GM08714 (cell line): ENCODE results near the gene WBP2.
"Not testable (repeated sequence)": the region's sequence is repeated elsewhere in the genome, so short reads cannot be mapped to it uniquely, and the experiment has no call there.

ENCODE experiments used
- H3K4me3 ChIP-seq: fragments of 200-500 bp; sonication (Bioruptor generic); 2 replicates; pipeline ENCODE4 v1.5.1; 2014; ENCODE audit warnings: mild to moderate bottlenecking, low read length, inconsistent platforms
- ZNF274 ChIP-seq: IDR thresholded peaks from 2 replicates; pipeline ENCODE4 v1.6.1; 2012; ENCODE audit warnings: mild to moderate bottlenecking, low read depth, low read length

The WBP2 gene

DNA sequence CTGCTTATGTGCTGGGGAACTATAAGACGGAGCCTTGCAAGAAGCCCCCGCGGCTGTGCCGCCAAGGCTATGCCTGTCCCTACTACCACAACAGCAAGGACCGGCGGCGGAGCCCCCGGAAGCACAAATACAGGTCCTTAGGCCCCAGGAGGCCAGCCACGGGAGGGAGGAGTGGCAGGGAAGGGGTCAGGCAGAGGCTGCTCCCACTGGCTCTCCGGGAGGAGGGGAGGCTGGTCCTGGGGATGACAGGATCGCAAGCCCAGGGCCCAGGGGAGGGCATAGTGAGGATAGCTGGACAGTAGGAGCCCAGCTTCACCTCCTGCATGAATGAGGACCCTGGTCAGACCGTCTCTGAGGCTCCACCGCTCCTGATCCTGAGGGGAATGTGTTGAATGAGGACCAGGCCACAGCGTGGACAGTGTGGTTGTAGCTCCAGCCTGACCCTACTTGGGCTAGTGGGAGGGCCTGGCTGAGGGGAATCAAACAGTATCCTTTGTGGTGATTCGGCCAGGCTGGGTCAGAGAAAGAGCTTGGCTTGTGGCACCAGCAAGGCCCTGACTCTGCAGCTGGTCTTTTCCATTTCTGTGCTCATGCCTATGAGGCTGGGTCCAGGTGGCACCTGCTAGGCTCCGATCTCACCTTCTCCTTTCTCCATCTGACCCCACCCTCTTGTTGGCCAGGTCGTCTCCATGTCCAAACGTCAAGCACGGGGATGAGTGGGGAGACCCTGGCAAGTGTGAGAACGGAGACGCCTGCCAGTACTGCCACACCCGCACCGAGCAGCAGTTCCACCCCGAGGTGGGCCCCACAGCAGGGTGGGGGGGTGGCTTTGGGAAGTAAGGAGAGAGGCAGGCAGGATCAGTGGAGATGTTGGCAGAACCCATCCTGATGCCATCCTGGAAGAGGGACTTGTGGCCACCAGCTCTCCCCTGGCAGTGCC is 41.8 kb downstream of the WBP2 start:
- TF ChIP-seq ZNF274 = no peak
- no peak overlapping the region for H3K4me3 ChIP-seq

DNA sequence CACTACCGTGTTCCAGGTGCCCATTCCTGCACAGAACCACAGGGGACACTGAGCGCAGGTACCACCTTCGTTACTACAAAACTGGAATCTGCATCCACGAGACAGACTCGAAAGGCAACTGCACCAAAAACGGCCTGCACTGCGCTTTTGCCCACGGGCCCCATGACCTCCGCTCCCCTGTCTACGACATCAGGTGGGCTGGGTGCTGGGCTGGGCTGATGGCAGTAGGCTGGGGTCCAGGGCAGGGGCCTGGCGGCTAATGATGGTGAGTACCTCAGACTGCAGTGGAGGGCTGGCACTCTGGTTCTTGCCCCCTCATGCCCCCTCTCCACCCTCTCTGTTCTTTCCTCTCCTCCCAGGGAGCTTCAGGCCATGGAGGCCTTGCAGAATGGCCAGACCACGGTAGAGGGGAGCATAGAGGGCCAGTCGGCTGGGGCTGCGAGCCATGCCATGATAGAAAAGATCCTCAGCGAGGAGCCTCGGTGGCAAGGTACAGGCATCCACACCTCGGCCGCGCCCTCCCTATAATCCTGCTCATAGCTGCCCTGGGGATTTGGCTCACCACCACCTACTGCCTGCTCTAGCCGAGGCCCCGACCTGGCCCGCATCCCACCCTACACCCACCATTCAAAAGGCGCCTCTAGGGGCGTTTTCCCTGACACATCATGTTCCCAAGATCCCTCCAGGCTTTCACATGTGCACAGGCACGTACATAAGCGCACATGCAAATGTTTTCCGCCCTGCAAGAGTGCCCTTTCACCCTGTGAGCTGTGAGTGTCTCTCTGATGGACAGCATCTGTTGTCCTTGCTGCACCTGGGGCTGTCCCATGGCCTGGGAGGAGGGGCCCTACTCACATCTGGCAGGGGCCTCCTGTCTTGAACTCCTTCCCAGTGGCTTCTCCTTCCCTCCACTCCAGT is 42.8 kb downstream of the WBP2 start:
- no peak for TF ChIP-seq ZNF274
- no peak overlapping the region for H3K4me3 ChIP-seq

DNA sequence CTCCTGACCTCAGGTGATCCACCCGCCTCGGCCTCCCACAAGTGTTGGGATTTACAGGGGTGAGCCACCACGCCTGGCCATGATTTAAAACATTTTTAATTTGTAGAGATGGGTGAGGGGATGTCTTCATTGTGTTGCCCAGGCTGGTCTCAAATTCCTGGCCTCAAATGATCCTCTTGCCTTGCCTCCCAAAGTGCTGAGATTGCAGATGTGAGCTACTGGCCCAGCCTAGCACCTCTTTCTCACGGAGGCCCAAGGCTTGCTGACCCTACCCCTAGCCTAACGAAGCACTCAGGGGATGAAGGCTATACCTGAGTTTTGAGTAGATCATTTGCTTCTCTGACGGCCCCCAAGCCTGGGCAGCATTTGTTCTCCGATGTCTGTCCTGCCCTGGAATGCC is 44.0 kb downstream of the WBP2 start:
- H3K4me3 ChIP-seq = no peak overlapping the region
- TF ChIP-seq ZNF274 = no peak

DNA sequence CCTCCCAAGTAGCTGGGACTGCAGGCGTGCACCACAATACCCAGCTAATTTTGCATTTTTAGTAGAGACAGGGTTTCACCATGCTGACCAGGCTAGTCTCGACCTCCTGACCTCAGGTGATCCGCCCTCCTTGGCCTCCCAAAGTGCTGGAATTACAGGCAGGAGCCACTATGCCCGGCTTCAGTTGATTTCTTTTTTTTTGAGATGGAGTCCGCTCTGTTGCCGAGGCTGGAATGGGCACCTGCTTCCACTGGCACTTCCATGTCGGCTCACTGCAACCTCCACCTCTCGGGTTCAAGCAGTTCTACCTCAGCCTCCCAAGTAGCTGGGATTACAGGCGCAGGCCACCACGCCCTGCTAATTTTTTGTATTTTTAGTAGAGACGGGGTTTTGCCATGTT is 44.4 kb downstream of the WBP2 start:
- H3K4me3 ChIP-seq = not testable (repeated sequence)

DNA sequence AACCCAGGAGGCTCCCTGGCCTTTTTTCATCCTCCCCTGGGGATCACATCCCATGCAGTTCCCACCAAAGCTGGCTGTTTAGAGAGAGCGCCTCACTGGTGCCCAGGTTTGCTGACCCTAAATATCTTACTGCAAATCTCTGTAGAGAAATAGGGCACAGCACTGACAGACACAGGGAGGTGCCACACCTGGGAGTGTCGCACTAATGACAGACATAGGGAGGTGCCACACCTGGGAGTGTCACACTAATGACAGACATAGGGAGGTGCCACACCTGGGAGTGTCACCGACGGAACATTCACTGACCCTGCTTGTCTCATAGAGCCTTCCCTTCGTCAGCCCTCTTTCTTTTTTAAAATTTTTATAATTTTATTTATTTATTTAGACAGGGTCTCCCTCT is 44.9 kb downstream of the WBP2 start:
- no peak for TF ChIP-seq ZNF274
- H3K4me3 ChIP-seq = no peak overlapping the region

DNA sequence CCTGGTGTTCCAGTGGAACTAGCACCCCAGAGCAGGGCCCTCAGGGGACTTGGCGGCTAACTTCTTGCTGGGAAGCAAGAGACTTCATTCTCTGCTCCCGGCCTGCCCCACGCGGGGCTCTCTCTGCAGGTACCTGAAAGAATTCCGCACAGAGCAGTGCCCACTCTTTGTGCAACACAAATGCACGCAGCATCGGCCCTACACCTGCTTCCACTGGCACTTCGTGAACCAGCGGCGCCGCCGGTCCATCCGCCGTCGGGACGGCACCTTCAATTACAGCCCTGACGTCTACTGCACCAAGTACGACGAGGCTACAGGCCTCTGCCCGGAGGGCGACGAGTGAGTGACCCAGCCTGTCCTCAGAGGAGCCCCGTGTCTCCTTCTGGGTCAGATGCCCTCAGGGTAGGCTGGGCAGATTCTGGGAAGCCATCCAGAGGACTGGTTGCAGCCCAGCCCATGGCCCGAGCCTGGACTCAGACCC is 45.5 kb downstream of the WBP2 start:
- TF ChIP-seq ZNF274 = no peak
- no peak overlapping the region for H3K4me3 ChIP-seq

DNA sequence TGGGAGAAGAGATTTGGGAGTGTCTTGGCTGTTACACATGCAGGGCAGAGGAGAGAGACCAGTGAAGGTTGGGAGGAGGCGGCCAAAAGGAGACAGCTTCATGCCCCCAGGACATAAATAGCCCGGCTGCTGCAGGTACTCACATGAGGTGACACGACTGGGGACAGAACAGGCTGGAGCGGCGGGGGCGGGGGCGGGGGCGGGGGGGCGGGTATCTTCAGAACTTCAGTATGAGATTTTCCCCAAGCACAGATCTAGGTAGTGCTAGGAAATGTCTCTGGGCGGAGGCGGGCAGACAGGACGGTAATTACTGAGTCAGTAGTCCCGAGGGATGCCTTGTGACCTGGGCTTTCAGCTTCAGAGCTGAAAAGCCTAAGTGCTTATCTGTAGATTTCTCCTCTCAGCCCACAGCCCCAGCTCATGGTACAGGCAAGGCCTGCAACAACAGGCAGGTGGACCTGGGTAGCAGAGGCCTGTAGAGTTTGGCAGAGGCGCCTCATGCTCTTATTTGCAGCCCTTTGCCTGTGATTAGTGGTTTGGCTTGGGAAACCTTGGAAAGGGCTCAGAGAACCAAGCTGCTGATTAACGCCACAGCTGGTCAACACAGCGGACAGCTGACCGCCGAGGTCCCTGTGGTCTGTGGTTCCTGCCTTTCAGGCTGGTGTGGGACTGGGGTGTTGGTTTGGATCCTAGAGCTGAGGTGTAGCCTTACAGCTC is 46.1 kb downstream of the WBP2 start:
- no peak overlapping the region for H3K4me3 ChIP-seq
- no peak for TF ChIP-seq ZNF274

DNA sequence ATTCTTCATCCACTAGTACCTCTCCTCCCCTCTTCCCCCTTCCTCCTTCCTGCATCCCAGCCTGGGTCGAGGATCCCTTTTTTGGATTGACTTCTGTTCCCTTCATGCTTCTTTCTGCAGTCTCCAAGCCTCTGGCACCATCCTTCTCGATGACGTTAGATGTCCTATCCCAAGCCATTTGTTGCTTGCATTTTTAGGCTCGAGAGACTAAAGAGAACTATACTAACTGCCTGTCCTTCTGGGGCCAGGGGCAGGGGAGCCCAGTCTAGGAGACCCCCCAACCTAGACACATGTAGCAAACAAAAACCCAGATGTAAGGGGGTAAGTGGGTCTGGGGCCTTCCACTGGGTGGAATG is 46.6 kb downstream of the WBP2 start:
- H3K4me3 ChIP-seq = no peak overlapping the region
- no peak for TF ChIP-seq ZNF274

DNA sequence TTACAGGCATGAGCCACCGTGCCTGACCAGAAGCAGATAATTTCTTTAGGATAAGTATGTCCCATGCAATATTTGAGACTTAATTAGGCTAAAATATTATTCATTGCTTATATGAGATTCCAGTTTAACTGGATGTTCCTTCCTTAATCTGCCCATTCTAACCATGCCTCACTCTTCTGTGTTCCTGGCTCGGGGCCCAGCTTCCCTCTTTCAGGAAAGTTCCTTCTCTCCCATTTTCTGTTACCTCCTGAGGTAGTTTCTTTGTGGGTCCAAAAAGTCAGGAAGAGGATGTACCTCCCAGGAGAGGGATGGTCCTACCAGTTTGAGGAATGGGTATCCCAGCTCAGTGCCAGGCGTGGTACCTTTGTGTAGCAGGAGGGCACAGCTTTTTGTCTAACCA is 47.3 kb downstream of the WBP2 start:
- no peak for TF ChIP-seq ZNF274

DNA sequence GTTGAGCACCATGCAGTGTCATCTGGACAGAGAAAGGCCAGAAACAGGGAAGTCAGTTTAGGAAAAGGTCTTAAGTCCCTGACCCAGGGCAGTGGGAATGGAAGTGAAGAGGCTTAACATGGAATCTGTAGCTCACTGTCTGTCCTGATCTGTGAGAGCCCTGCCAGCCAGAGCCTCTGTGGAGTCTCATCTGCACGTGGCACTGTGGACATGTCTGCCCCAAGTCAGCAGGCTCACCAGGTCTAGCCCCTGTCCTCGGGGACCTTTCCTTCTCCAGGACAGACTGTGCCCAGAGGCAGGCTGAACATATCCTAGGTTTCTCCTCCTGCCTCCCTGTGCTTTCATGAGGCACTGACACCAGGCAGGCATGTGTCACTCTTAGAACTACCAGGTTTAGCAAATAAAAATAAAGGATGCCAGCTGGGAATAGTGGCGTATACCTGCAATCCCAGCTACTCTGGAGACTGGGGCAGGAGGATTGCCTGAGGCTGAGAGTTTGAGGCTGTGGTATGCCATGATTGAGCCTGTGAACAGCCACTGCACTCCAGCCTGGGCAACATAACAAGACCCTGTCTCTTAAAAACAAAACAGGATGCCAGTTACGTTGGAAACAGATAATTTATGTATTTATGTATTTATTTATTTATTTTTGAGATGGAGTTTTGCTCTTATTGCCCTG is 48.2 kb downstream of the WBP2 start:
- no peak overlapping the region for H3K4me3 ChIP-seq
- TF ChIP-seq ZNF274 = no peak

More for the DNA sequence above, 47.3 kb downstream of the WBP2 start:
- no peak overlapping the region for H3K4me3 ChIP-seq

DNA sequence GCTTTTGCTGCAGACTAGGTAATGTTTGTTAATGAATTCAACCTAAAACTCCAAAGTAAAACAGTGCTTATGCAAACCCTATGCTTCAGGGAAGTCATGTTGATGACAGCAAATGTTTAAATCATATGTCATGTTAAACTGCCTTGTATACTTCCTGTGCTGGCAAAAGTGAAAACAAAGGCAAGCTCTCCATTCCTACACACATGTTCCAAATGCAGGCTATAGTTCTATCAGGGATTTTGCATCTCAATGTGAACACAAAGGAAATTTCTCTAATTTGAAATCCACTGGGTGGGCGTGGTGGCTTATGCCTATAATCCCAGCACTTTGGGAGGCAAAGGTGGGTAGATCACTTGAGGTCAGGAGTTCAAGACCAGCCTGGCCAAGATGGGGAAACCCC is 51.3 kb downstream of the WBP2 start:
- no peak for TF ChIP-seq ZNF274
- no peak overlapping the region for H3K4me3 ChIP-seq

DNA sequence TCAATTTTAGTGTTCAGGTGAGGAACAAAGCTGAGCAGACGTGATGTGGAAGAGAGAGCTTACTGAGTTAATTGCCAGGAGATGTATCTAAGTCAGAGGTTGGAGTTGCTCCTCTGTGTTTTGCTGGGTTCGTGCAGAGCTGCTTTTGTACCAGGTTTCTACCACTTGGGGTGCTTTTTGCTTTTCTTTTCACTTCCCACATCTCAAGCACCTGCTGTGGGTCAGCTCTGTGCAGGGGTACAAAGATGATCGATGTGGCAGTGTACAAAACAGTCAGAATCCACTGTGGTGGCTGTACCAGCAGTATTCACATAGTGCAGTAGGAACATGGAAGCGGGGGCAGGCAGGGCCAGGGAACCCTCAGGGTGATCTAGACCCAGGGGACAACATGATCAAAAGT is 55.7 kb downstream of the WBP2 start:
- H3K4me3 ChIP-seq = no peak overlapping the region
- TF ChIP-seq ZNF274 = no peak

DNA sequence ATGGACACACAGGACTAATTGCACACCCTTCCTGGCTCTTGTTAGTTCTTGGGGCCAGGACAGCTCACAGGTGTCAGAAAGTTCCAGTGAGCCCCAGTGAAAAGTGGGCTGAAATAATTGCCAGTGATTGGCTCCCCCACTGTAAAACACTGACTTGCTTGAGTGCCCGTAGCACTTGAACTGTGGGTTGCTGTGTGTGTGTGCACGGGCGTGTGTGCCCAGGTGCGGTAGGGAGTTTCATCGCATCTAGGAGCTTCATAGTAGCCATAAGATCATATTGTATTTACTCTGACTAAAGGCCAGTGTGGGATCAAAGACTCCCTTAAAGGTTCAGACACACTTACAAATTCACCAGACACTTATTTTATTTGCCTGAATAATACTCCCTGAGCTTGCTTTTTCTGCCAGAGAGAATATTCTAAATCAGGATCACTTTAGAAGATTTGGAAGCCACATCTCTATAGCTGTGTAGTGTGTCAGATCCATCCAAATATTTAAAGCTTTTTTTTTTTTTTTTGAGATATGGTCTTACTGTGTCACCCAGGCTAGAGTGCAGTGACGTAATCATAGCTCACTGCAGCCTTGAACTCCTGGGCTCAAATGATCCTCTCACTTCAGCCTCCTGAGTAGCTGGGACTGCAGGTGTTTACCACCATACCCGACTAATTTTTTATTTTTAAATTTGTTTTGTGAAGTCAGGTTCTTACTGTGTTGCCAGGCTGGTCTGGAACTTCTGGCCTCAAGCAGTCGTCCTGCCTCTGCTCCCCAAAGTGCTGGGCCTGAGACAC is 59.1 kb downstream of the WBP2 start:
- H3K4me3 ChIP-seq = no peak overlapping the region
- no peak for TF ChIP-seq ZNF274
